Measurements from ENCODE around the gene ESD. TPM values are rescaled to one million over a fixed set of nuclear protein-coding genes. Genes with fewer than 3 reads are reported as not detected.

The ESD gene, protein sequence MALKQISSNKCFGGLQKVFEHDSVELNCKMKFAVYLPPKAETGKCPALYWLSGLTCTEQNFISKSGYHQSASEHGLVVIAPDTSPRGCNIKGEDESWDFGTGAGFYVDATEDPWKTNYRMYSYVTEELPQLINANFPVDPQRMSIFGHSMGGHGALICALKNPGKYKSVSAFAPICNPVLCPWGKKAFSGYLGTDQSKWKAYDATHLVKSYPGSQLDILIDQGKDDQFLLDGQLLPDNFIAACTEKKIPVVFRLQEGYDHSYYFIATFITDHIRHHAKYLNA
- total RNA-seq (2014; rRNA removed) (62.1 and 73.2 TPM in 2 replicates), Bru-seq, nascent RNA (percentile 83 among the genes with signal in this experiment), BruChase-seq, experiment 1, labeled RNA remaining after a 6-hour chase (percentile 79 among the genes with signal in this experiment), BruChase-seq, experiment 2, labeled RNA remaining after a 2-hour chase (percentile 70 among the genes with signal in this experiment)
- long read RNA-seq, transcript ESD-202 (10 exons, 1,192 nt), result major isoform, 41 of 52 reads
- long read RNA-seq, partial matches to known transcripts, result 6 of 52 reads
- long read RNA-seq, other reads (novel, unspliced or antisense), result 5 of 52 reads

DNA sequence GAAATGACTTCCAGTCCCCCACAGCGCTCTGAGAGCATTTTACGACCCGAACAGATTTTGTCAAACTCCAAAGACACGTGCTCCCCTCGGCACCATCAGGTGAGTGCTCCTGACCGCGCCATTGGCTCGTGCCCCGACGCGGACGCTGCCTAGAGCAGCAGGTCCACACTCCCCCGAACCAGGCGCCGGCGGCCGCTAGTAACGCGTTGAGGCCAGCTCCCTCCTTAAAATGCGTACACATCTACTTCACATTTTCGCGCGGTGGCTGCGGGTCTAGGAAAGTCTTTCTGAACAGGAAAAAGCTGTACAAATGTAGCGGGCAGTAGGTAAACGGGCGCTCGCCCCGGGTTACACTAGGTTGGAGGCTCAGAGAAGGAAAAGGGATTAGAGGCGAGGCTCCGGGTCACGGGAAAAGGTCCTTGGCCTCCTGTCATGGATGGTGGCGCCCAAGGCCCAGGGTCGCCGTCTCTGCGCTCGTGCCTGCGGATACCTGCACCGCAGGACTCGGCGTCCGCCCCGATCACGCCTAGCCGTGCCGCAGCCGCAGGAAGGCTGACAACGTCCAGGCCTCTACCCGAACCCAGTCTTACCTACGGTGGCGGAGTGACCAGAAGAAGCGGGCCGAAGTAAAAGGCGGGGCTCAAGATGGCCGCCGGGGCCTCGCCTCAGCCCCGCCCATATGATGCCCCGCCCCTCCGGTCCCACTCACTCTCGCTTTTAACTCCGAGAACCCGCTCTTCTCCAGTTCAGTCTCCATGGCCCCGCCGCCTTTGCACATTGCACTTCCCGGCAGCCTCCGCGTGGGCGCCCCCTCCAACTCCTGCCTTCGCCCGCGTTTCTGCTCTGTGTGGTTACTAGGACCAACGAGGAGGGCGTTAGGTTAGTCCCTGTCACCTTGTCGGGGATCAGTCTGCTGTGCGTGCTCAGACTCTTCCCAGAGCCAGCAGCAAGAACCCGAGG lies at the start of gene ESD:
TSS of gene ESD (minus strand) at position 647 of the 960 bp plus-strand sequence. CDS start 5,748 bp downstream, outside the sequence.
- Histone ChIP-seq H3K9me2 (replicated peaks; ENCODE audit: low read length) (no peaks in the 10 kb centered on the region), H3K9ac (ENCODE audit: low read length) (peak within 1 kb of the TSS; percentile 94), H3K36me3 (ENCODE audit: low read depth, low read length) (peaks cover 5% of the 10 kb centered on the region; the same call in 1 of the 2 replicates), H3K27me3 (ENCODE audit: low read length) (no peaks in the 10 kb centered on the region), H3K4me3 (ENCODE audit: low read length) (peak within 1 kb of the TSS; percentile 78), H2AFZ (ENCODE audit: low read length) (peak within 1 kb of the TSS; percentile 95), H3K4me1 (ENCODE audit: insufficient read depth, low read length) (peaks cover 22% of the 10 kb centered on the region), H3K27ac (ENCODE audit: low read length) (peak within 1 kb of the TSS; percentile 68), H3K9me3 (ENCODE audit: low read length) (no peaks in the 10 kb centered on the region), H3F3A (ENCODE audit: low read length, unreplicated experiment) (no peaks in the 10 kb centered on the region), H3K4me2 (ENCODE audit: low read length) (peak within 1 kb of the TSS; percentile 90), H3K79me2 (ENCODE audit: low read length) (peaks cover 37% of the 10 kb centered on the region), H4K20me1 (ENCODE audit: low read length) (no peaks in the 10 kb centered on the region)
- peak; percentile 90 for ATAC-seq
- peak; percentile 81 for DNase-seq
- intact Hi-C loops (cut with micrococcal nuclease), result no loop called here
- ChIA-PET POLR2A (ENCODE audit: unreplicated experiment) (no interaction called here), CTCF (no interaction called here)
- BruUV-seq (replicated peaks), result TSS peak; percentile 73
- TF ChIP-seq EZH2 (IDR thresholded peaks at IDR 0.05; ENCODE audit: low read length, unreplicated experiment) (no peak), CTCF (conservative IDR thresholded peaks at IDR 0.05; ENCODE audit: low read depth, low read length) (no peak), EZH2phosphoT487 (IDR thresholded peaks at IDR 0.05; ENCODE audit: borderline replicate concordance, low read length) (no peak)

DNA sequence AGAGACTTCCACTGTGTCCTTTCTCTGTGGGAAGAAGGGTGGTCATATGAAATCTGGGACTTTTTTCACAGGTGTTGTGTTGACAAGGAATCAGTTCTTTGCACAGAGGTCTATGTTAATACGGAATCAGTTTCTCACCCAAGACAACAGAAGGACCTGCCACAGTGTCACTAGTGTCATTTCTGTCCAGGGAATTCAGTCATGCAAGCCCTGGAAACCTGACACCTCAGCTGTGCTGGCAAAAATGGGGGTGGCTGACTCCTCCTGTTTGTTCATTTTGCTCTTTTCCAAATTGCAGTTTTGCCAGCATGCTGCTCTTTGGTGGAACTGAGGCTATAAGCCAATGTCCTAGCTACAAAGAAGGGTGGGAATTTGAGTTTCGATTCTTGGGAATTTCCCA lies 49.8 kb upstream of the ESD start:
- H3K27ac ChIP-seq (ENCODE audit: low read length), result no peak overlapping the region
- H3K79me2 ChIP-seq (ENCODE audit: low read length), result no peaks in the 10 kb centered on the region
- ChIA-PET POLR2A (ENCODE audit: unreplicated experiment) (no interaction called here), CTCF (no interaction called here)
- H2AFZ ChIP-seq (ENCODE audit: low read length), result no peak overlapping the region
- no peaks in the 10 kb centered on the region for H3F3A ChIP-seq (ENCODE audit: low read length, unreplicated experiment)
- DNase-seq (no peak), ATAC-seq (no peak)
- no TSS peak for BruUV-seq (replicated peaks)
- no peaks in the 10 kb centered on the region for H3K4me1 ChIP-seq (ENCODE audit: insufficient read depth, low read length)
- no peak for TF ChIP-seq EZH2 (IDR thresholded peaks at IDR 0.05; ENCODE audit: low read length, unreplicated experiment)
- no peak for TF ChIP-seq CTCF (conservative IDR thresholded peaks at IDR 0.05; ENCODE audit: low read depth, low read length)
- no peak for TF ChIP-seq EZH2phosphoT487 (IDR thresholded peaks at IDR 0.05; ENCODE audit: borderline replicate concordance, low read length)
- no peak overlapping the region for H3K4me2 ChIP-seq (ENCODE audit: low read length)
- no peaks in the 10 kb centered on the region for H3K36me3 ChIP-seq (ENCODE audit: low read depth, low read length)
- intact Hi-C loops (cut with micrococcal nuclease), result no loop called here
- H3K27me3 ChIP-seq (ENCODE audit: low read length), result no peaks in the 10 kb centered on the region
- no peak overlapping the region for H3K4me3 ChIP-seq (ENCODE audit: low read length)
- no peak overlapping the region for H3K9ac ChIP-seq (ENCODE audit: low read length)
- no peaks in the 10 kb centered on the region for H3K9me2 ChIP-seq (replicated peaks; ENCODE audit: low read length)
- no peaks in the 10 kb centered on the region for H3K9me3 ChIP-seq (ENCODE audit: low read length)
- no peaks in the 10 kb centered on the region for H4K20me1 ChIP-seq (ENCODE audit: low read length)
